HG03378 (cell line): Measurements from ENCODE around the gene BCO1.

Experiments
- ATAC-seq: cut with Tn5 transposase; IDR thresholded peaks from one replicate; pipeline ENCODE4 v1.9.1; 2021; ENCODE audit warnings: mild to moderate bottlenecking, moderate library complexity; ENCODE audit not compliant: unreplicated experiment

The BCO1 gene

DNA sequence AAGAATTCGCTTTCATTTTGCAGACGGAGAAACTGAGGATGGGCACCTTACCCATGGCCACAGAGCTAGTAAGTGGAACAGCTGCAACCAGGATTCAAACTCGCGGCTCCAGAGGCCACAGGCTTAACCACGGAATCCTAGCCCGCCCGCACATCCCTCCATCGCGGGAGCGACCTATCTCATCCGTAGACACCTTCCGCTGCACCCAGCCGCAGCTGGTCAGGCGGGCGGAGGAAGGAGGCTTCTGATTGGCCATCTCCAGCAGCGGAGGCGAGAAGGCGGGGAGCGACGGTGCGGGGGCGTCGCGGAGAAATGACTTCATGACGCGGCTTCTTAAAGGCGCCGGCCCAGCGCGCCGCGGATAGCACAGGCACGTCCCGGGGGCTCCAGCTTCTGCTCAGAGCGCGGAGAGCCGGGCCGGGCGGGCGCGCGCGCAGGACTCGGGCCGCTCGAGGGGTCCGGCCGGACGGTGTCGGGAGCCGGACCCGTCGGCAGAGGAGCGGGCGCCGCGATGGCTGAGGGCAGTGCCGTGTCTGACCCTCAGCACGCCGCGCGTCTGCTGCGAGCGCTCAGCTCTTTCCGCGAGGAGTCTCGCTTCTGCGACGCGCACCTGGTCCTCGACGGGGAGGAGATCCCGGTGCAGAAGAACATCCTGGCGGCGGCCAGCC is 76.2 kb downstream of the BCO1 start, which contains the start of gene GAN:
GAN (plus strand) TSS at position 360 of the 668 bp plus-strand sequence; CDS start at position 512, 152 bp downstream.
- ATAC-seq: peak; percentile 95

DNA sequence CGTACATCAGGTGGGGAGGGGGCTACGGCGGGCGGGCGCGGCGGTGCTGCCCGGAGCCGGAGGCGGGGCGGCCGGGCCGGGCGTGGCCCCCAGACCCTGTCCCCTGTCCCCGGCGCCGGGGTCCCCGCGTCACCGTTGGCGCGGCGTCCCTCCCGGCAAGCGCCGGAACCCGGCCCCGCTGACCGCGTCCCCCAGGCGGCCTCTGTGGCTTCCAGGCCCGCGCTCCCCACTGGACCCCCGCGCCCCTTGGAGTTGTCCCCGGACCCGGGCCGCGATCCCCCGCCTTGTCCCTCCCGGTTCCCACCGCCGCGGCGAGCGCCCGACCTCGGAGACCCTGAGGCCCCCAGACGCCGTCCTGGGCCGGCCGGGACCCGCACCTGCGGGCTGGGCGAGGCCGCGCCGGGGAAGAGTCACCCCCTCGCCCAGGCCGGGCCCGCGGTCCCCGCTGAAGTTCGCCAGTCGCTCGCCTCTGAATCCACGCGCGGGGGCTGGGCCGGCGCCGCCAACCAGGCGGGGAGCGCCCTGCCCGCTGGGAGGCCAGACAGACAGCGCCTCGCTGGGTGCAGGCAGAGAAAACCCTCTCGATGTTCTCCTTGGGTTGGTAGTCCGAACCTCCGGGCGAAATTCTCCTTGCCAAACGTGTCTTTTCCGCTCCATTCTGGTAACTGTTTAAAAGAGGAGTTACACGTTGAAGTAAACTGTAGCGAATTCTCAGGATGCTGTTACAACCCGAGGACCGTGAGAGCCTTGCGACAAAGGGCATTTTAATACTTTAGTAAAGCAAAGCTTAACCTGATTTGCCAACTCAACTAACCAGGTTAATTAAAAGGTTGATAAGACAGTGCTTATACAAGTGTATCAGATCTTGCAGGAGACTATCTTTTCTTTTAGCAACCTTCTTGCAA is 77.0 kb downstream of the BCO1 start:
- no peak for ATAC-seq

DNA sequence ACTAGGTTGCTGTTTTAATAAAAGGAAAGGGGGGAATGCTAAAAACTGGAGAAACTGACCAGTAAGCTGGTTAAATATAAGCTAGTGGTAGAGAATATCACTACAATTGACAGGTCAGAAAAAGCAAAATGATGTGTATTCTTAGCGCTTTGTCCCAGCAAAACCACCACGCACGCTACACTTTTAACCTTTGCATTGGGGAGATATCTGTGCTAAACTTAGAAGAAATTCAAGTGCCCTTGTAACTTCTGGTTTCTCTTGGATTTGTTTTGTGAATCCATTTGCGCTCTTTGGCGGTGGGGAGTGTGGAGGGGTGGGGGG is 77.6 kb downstream of the BCO1 start:
- no peak for ATAC-seq

DNA sequence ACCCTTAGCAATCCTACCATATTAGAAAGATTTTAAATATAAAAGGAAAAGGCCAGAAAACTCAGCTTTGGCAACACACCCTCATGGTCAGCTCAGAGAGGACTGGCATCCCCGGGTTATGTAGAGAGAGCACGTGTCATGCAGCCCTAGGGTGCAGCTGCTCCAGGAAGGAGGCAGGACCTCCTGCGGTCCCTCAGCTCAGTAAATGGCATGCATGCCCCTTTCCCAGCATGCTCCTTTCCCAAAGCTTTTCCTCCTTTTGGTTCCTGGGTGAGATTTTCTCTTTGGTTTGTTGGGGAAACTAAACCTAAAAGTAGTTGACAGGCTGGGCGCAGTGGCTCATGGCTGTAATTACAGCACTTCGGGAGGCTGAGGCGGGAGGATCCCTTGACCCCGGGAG is 80.2 kb downstream of the BCO1 start:
- no peak for ATAC-seq

DNA sequence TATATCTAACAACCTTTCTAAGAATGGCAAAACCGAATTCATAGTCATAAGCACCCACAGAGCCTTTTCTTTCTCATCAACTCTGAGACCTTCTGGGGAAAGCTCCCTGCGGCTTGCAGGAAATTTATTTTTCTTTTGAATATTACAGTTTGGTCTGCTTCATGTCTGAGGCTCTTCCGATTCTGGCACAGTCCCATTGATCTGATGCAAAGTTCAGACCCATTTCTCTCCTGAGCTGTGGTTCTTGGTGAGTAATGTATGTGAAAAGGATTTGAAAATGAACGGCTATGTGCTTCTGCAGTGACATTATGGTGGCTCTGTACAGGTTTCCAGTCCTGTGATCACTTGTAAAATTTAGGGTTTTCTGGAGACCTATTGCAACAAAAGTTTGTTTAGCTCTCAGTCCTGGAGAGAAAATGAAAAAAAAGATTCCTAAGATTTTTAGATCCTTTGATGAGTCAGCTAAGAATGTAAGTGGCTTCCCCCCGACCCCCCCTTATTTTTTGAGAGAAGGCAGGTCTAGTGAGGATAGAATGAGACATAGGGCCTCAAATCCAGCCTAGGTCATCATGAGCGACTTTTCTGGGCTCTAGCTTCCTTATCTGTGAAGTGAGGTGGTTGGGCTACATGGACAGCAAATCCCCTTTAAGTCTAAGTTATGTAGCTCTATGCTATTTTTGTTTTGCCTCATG is 80.9 kb downstream of the BCO1 start:
- ATAC-seq: no peak

DNA sequence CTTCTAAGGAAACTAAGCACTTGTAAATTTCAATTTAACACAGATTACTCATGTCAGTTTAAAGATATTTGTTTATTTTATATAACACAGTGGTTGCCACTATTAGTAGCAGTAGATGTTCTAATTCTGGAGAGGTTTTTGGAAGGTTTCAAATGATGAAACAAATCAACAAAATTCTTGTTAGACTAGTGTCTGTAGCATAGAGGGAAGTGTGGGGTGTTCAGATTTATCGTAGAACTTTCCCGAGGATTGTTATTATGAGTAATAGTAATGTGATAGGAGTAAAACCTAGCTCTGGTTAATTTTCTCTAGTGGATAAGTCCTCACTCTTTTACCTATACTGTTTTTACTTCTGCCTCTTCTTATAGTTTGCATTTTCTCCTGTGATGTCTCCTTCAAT is 82.5 kb downstream of the BCO1 start:
- ATAC-seq: no peak

DNA sequence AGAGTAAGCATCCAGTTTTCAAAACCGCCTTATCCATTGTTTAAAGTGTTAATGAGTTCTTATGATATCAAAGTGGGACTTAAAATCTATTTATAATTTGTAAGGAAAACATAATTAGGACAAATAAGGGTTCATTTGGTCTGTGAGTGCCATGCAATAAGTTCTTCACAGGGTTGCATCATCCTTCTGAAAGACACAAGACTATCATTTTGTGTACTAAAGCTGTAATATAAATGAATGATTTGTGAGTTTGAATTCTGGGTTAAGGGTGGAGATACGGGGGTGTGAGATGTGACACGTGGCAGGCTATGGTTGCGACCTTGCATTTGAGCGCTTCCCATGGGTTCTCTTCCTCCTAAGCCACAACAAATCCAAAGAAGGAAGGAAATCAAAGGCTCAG is 83.0 kb downstream of the BCO1 start:
- ATAC-seq: no peak

DNA sequence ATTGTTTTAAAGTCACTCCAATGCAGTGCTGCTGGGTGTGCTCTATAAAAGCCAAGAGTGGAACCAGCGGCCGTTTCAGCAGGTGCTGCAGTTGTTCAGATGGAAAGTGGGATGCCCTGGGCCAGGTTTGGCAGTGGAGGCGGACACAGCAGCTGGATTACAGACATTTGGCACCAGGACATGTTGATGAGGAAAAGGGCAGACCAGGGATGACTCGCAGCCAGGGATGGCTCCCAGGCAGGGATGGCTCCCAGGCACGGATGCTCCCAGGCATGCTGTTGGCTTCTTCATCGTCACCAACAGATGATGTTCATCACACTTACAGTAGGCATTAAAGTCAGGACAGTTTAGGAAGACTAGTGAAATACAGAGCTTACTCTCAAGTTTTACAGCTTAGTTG is 86.3 kb downstream of the BCO1 start:
- ATAC-seq: no peak

DNA sequence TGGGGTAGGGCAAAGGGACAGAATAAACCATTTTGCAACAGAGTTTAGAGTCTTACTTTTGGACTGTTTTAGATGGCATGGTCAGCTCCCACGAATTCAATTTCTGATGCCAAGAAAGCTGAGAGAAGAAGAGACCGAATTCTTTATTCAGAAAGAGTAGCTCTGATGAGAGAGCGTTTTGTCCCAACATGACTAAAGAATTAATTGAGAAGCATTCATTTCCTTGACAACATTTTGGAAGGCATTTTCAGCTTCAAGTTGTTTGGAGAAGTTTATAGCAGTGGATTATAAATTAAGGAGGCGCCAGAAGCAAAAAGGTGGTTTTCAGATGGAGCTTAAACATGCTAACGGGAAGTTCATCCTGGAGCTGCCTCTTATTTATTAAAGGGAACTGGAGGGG is 88.5 kb downstream of the BCO1 start:
- no peak for ATAC-seq

DNA sequence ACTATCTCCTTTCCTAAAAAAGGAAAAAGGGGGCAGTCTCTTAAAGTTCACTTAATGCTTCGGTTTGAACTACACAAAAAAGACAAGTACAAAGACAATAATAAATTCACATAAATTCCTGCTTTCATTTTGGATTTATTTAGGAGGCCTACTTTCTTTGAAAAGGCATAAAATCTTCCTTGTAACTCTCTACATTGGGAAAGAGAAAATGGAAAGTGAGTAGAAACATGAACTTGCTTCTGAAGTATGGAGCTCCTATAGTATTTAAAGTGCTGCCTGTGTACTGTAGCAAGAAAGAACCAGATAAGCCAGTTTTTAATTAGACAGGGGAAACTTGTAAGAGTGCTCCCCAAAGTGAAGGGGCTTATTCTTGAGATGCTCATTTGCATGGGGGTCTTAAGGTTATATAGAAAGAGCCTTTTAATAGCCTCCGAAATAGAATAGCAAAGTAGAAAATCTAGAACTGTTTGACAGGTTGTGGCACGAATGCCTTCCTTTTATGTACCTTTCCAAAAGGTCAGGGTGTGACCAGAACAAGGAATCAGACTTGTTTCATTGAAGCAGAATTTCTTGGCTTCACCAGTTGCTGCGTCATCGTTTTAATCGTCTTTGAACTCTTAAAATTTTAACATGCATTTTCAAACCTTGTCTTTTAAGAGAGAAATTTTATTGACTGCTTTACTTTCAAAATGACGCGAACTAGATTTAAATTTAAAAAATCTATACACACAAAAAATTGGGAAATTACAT is 89.1 kb downstream of the BCO1 start:
- ATAC-seq: no peak

DNA sequence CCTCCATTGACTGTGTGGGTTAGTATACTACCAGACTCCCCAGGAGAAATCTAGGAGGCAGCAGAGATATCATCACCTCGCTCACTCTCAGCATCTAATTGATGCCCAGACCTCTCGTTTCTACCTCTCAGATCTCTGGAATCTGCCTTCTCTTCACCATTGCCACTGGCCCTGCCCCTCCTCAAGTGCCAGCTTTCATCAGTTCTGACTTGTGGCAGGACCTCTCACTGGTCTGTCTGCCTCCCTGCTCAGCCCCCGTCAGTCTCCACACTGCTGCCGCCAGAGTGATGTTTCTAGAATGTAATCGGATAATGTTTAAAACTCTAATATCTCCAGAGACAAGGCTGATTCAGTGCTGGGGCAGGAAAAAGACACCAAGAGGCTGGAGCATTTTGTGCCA is 91.5 kb downstream of the BCO1 start:
- ATAC-seq: no peak

DNA sequence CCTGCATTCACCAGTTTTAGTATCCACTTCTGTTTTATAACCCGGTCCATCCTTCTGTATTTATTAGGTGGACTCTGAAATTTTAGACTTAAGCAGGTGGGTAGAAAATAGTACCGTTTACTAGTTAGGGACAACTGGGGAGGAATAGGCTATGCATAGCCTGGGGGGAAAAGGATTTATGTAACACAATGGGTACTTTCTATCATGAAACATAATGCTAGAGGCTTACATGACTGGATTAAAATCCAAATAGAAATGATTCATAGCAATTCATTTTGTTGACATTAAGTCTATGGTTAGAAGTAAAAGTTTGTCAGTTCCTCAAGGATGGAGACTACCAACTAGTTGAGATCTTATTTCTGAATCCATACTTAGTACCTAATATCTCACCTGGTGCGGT is 94.9 kb downstream of the BCO1 start:
- no peak for ATAC-seq

DNA sequence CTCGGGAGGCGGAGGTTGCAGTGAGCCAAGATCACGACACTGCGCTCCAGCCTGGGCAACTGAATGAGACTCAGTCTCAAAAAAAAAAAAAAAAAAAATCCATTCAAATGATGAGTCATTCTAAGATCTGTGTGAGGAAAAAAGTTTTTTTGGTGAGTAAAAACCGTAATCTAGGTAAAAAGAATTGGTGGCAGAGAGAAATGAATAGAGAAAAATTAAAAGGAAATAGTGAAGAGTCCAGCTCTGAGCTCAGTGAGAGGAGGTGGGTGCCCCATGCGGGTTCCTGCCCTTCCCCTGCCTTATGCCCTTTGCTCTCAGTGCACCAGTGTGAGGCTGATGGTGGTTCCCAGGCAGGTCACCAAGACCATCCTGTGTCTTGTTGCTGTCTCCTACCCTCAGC is 97.2 kb downstream of the BCO1 start:
- ATAC-seq: no peak

DNA sequence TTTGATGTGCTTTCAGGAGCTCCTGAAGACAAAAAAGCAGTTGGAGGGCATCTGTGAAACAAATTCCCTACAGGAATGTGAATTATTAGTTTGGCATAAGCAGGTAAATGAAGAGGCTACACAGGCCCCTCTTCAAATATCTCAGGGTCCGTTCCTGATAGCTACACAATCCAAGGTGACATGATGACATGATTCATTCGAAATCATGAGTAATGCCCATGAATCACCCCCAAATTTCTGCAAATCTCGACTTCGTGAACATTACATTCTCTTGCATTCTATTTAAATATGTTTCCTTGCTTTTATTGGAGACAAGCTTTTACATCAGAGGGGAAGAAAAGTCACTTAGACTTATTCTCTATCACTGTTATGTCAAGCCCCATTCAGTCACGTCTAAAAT is 98.6 kb downstream of the BCO1 start:
- ATAC-seq: no peak
